Progenitor cell of endocrine pancreas (in vitro differentiated cells): Measurements from ENCODE around the gene LAMC1. TPM values are rescaled to one million over a fixed set of nuclear protein-coding genes. Genes with fewer than 3 reads are reported as not detected.

Source experiments
- DNase-seq: peaks from one replicate; pipeline ENCODE4 v3.0.0; 2021; ENCODE audit warnings: low spot score; ENCODE audit not compliant: unreplicated experiment
- H3K27ac Mint-ChIP-seq: 2 replicates; pipeline ENCODE4 v1.8.0; 2021; ENCODE audit warnings: mild to moderate bottlenecking, moderate library complexity, mixed read lengths
- H3K27me3 Mint-ChIP-seq: 2 replicates; pipeline ENCODE4 v1.8.0; 2021; ENCODE audit warnings: mixed read lengths
- H3K36me3 Mint-ChIP-seq: 2 replicates; pipeline ENCODE4 v1.8.0; 2022; ENCODE audit warnings: mixed read lengths; ENCODE audit not compliant: insufficient read depth
- H3K4me1 Mint-ChIP-seq: 2 replicates; pipeline ENCODE4 v1.8.0; 2021; ENCODE audit warnings: low read depth, mixed read lengths
- H3K4me3 Mint-ChIP-seq: 2 replicates; pipeline ENCODE4 v1.8.0; 2021; ENCODE audit warnings: low read depth, mild to moderate bottlenecking, moderate library complexity, mixed read lengths
- H3K9me3 Mint-ChIP-seq: 2 replicates; pipeline ENCODE4 v1.8.0; 2021; ENCODE audit warnings: low read depth, mixed read lengths
- CTCF ChIP-seq: fragments of 200-600 bp; sonication (generic); IDR thresholded peaks from one replicate; pipeline ENCODE4 v1.5.0; 2021; ENCODE audit warnings: antibody characterized with exemption, mild to moderate bottlenecking; ENCODE audit not compliant: unreplicated experiment
- total RNA-seq: library from RNA; stranded (reverse); gene quantifications from 2 replicates; pipeline ENCODE4 v1.2.1, GENCODE V29; 2021

Gene LAMC1
- total RNA-seq, 1 donor from 2014 or later, result 72.9 TPM

GRCh38 chr1:183180218-183180617 is 157.0 kb downstream of the LAMC1 start:
- H3K27ac Mint-ChIP-seq, result no peak overlapping the region
- H3K27me3 Mint-ChIP-seq, result peaks cover 3% of the 10 kb centered on the region
- H3K9me3 Mint-ChIP-seq, result no peaks in the 10 kb centered on the region
- no peak overlapping the region for H3K4me3 Mint-ChIP-seq
- no peak for DNase-seq
- peaks cover 20% of the 10 kb centered on the region for H3K4me1 Mint-ChIP-seq
- no peaks in the 10 kb centered on the region for H3K36me3 Mint-ChIP-seq
- TF ChIP-seq CTCF, result no peak

- DNase-seq, result no peak
- no peak for TF ChIP-seq CTCF
- Mint-ChIP-seq H3K27ac (peak overlapping the region; percentile 69), H3K36me3 (no peaks in the 10 kb centered on the region), H3K4me3 (no peak overlapping the region), H3K9me3 (no peaks in the 10 kb centered on the region), H3K27me3 (peaks cover 3% of the 10 kb centered on the region), H3K4me1 (peaks cover 19% of the 10 kb centered on the region)
Measured at GRCh38 chr1:183180634-183181056, 157.4 kb downstream of the LAMC1 start.

- peak; percentile 58 for TF ChIP-seq CTCF
- Mint-ChIP-seq H3K27ac (peak within 1 kb of the TSS; percentile 86), H3K4me3 (peak within 1 kb of the TSS; percentile 77), H3K27me3 (peaks cover 31% of the 10 kb centered on the region), H3K9me3 (no peaks in the 10 kb centered on the region), H3K4me1 (peaks cover 7% of the 10 kb centered on the region), H3K36me3 (no peaks in the 10 kb centered on the region)
- DNase-seq, result peak; percentile 58
Measured at GRCh38 chr1:183185941-183186490, 162.8 kb downstream of the LAMC1 start, which contains the start of gene LAMC2. Gene LAMC2, plus strand, starts transcription at chr1:183186264. Its CDS starts 89 bp downstream, at chr1:183186353.

- no peaks in the 10 kb centered on the region for H3K36me3 Mint-ChIP-seq
- TF ChIP-seq CTCF, result no peak
- H3K27ac Mint-ChIP-seq, result no peak overlapping the region
- no peak for DNase-seq
- peaks cover 31% of the 10 kb centered on the region for H3K27me3 Mint-ChIP-seq
- H3K4me1 Mint-ChIP-seq, result peaks cover 7% of the 10 kb centered on the region
- peak overlapping the region; percentile 77 for H3K4me3 Mint-ChIP-seq
- no peaks in the 10 kb centered on the region for H3K9me3 Mint-ChIP-seq
Measured at GRCh38 chr1:183186841-183187240, 163.6 kb downstream of the LAMC1 start.

GRCh38 chr1:183188240-183188639 is 165.0 kb downstream of the LAMC1 start:
- Mint-ChIP-seq H3K27me3 (peaks cover 31% of the 10 kb centered on the region), H3K4me3 (no peak overlapping the region)

More at GRCh38 chr1:183188240-183188639, 165.0 kb downstream of the LAMC1 start:
- Mint-ChIP-seq H3K36me3 (no peaks in the 10 kb centered on the region), H3K27ac (no peak overlapping the region), H3K9me3 (no peaks in the 10 kb centered on the region), H3K4me1 (peaks cover 7% of the 10 kb centered on the region)
- TF ChIP-seq CTCF, result no peak
- no peak for DNase-seq
